ENCODE results near the gene BRINP2.

The BRINP2 gene

DNA sequence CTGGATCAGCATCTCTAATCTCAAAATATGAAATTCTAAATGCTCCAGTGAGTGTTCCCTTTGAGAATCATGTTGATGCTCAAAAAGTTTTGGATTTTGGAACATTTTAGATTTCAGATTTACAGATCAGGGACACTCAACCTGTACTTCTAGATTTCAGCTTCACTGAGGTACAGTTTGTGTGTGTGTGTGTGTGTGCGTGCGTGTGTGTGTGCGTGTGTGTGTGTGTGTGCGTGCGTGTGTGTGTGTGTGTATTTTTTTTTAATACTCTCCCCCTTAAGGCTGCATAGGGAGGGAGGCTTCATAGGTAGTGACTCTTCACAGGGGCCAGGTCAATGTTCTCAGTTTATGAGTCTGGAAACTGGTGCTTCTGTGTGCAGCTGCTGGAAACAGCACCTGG is 77.5 kb downstream of the BRINP2 start:
- no peak for TF ChIP-seq ZFX (IDR thresholded peaks at IDR 0.05; ENCODE audit: borderline replicate concordance)
- TF ChIP-seq, protein P1, sequence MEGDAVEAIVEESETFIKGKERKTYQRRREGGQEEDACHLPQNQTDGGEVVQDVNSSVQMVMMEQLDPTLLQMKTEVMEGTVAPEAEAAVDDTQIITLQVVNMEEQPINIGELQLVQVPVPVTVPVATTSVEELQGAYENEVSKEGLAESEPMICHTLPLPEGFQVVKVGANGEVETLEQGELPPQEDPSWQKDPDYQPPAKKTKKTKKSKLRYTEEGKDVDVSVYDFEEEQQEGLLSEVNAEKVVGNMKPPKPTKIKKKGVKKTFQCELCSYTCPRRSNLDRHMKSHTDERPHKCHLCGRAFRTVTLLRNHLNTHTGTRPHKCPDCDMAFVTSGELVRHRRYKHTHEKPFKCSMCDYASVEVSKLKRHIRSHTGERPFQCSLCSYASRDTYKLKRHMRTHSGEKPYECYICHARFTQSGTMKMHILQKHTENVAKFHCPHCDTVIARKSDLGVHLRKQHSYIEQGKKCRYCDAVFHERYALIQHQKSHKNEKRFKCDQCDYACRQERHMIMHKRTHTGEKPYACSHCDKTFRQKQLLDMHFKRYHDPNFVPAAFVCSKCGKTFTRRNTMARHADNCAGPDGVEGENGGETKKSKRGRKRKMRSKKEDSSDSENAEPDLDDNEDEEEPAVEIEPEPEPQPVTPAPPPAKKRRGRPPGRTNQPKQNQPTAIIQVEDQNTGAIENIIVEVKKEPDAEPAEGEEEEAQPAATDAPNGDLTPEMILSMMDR (IDR thresholded peaks at IDR 0.05) = no peak
- H3K27ac ChIP-seq = no peak overlapping the region

DNA sequence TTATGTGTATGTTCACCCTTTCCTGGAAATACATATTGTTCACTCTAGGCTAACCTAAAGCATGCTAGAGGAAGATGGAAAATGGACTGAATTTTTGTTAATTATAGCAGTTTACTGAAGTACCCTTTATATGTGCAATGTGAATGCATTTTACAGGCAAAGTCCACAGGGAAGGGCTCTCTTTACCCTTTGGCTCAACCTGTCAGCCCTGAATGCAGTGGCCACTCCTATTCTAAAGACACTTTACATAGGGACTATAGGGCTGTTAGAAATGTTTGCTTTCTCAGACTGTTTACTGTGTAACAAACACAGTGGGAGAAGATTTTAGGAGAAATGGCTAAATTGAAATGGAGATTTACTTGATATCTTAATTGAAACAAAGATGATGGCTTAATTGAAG is 78.5 kb downstream of the BRINP2 start:
- TF ChIP-seq, protein P1 (IDR thresholded peaks at IDR 0.05) = no peak
- no peak for TF ChIP-seq ZFX (IDR thresholded peaks at IDR 0.05; ENCODE audit: borderline replicate concordance)
- H3K27ac ChIP-seq = no peak overlapping the region

DNA sequence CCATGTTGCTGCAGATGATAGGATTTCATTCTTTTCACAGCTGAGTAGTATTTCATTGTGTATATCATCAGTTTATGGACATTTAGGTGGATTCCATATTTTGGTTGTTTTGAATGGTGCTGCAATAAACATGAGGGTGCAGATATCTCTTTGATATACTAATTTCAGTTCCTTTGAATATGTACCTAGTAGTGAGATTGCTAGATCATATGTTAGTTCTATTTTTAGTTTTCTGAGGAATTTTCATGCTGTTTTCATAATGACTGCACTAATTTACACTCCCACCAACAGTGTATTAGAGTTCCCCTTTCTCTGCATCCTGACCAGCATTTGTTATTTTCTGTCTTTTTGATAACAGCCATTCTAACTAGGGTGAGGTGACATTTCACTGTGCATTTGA is 82.1 kb downstream of the BRINP2 start:
- TF ChIP-seq ZFX (IDR thresholded peaks at IDR 0.05; ENCODE audit: borderline replicate concordance) = no peak
- TF ChIP-seq, protein P1 (IDR thresholded peaks at IDR 0.05) = no peak
- H3K27ac ChIP-seq = no peak overlapping the region

DNA sequence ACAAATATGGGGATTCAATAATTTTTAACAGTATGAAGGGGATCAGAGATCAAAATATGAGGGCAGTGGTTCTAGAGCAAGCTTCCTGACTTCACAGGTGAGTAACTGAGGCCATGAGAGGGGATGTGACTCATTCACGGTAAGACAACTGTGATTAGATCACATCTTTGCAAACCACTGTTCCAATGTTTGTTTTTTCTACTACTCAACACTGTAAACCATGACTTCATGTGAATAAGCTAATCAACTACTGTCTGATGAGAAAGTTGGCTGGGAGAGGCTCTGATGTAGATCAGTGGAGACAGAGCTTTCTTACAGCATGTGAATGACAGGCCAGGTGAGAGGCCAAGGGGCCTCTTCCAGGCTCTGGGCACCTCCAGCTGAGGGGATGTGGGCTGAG is 84.7 kb downstream of the BRINP2 start:
- no peak for TF ChIP-seq ZFX (IDR thresholded peaks at IDR 0.05; ENCODE audit: borderline replicate concordance)
- TF ChIP-seq, protein P1 (IDR thresholded peaks at IDR 0.05) = no peak
- H3K27ac ChIP-seq = no peak overlapping the region

DNA sequence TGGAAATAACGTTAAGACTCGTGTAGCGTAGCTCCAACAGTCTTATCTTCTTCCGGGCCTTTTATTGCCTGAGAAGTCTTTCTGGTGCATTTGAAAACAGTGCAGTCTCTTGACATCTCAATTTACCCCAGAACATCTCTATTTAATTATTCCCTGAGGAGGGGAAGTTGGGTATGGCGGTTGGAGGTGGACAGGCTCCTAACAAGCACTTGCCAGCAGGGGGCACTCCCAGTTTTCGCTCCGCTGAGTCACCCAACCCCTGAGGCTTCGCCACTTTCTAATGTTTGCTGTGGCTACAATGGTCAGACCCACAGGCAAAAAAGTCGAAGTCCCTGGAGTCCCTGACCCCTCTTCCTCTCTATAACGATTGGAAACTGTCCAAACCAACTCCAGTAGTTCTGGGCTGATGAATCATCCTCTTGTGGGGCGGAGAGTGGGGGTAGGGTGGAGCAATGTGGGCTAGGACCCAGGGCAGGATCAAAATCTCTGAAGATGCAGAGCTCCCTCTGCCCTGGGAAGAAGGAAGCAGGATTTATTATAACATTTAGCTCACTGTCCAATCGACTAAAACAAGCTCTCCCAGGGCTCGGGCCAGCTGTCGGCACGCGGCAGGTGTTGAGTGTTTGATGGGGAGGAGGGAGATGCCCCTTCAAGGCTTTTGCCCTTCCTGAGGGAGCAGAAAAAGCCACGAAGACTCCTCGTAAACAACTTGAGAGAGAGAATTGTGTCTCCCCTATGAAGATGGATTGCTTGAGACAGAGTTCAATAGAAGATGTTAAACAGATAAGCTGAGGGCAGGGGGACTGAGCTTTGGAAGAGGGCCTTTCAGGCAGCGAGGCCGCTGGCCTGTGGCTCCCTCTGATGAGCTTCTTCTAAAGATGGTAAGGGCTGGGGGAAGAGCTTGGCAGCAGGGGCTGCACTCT is 85.7 kb downstream of the BRINP2 start:
- H3K27ac ChIP-seq = no peak overlapping the region
- TF ChIP-seq, protein P1 (IDR thresholded peaks at IDR 0.05) = peak; percentile 95
- TF ChIP-seq ZFX (IDR thresholded peaks at IDR 0.05; ENCODE audit: borderline replicate concordance) = no peak

DNA sequence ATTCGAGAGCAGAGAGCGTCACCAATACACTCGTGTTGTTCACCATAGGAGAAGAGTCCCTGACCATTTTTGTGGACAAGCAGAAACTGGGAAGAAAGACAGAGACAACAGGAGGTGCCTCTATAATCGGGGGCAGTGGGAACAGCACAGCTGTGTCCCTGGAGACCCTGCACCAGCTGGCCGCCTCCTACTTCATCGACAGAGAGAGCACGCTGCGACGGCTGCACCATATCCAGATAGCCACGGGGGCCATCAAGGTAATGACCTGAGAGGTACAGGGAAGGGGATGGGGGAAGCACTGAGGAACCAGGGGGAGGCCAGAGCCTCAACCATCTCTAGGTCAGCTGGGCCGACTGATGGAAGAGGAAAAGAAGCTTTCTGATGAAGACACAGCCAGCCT is 86.4 kb downstream of the BRINP2 start:
- TF ChIP-seq, protein P1 (IDR thresholded peaks at IDR 0.05) = no peak
- no peak for TF ChIP-seq ZFX (IDR thresholded peaks at IDR 0.05; ENCODE audit: borderline replicate concordance)

DNA sequence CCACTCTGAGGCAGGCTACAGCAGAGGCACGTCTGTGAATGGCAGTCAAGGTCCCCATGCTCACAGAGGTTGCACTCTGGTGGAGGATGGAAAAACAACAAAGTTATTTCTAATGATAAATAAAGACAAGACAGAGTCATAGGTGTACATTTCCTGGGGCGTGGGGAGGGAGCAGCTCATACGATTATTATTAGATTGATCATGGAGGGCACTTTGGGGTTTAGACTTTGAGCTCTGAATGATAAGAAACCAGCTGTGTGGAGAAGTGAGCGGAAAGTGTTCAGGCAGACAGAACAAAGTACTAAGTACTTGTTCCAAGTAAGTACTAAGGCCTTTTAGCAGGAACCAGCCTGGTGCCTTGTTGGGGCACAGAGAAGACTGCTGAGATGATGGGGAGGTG is 86.8 kb downstream of the BRINP2 start:
- H3K27ac ChIP-seq = no peak overlapping the region
- TF ChIP-seq ZFX (IDR thresholded peaks at IDR 0.05; ENCODE audit: borderline replicate concordance) = no peak
- TF ChIP-seq, protein P1 (IDR thresholded peaks at IDR 0.05) = no peak

More for the DNA sequence above, 86.4 kb downstream of the BRINP2 start:
- H3K27ac ChIP-seq = no peak overlapping the region

Measured in 22Rv1 (cell line).